A549 treated with GW870086 at 1 μM for 4 hours (cell line): ENCODE measurements around the gene GTPBP8. TPM values are rescaled to one million over a fixed set of nuclear protein-coding genes. Genes with fewer than 3 reads are reported as not detected.

Experiments
- total RNA-seq: library from RNA; stranded (reverse); fragments of 200-300 nt; extraction: Qiagen RNA extraction; gene quantifications from 5 replicates; pipeline ENCODE4 v1.2.3, GENCODE V29; 2022; ENCODE audit warnings: low read depth

The GTPBP8 gene
- total RNA-seq, result 14.6 to 17.7 TPM (median 16.2 TPM) in 5 replicates

GRCh38 chr3:112990672-112991602 lies at the start of gene GTPBP8:
Gene GTPBP8, plus strand, starts transcription at chr3:112990984. Its CDS starts 16 bp downstream, at chr3:112991000.

GRCh38 chr3:112974894-112975293 lies 15.9 kb upstream of the GTPBP8 start, which contains the start of gene CD200R1:
Gene CD200R1, minus strand, starts transcription at chr3:112975103. Its CDS starts 246 bp downstream, at chr3:112974857.

Other genes with a start within 250 kb of the GTPBP8 start
- gene CD200R1L, start 144.1 kb upstream of the GTPBP8 start, total RNA-seq, result not detected in 5 replicates
- gene CD200R1, start 15.9 kb upstream of the GTPBP8 start, total RNA-seq, result 0.06 to 0.09 TPM (median 0.08 TPM) in 4 of 5 replicates, not detected in the other
- gene BOC, start 220.6 kb downstream of the GTPBP8 start, total RNA-seq, result 4.4 to 7.1 TPM (median 5.9 TPM) in 5 replicates